Upper lobe of left lung (tissue), 6 donors: Measurements from ENCODE around the gene TVP23B. TPM values are rescaled to one million over a fixed set of nuclear protein-coding genes. Genes with fewer than 3 reads are reported as not detected.
"Not testable (repeated sequence)": the region's sequence is repeated elsewhere in the genome, so short reads cannot be mapped to it uniquely, and the experiment has no call there.

Experiments
- ATAC-seq, 2 donors: fragments of 200-7000 bp; cut with Tn5 transposase; one replicate each; pipeline ENCODE4 v1.9.1; 2022; ENCODE audit warnings: mild to moderate bottlenecking in 2 of 2, moderate library complexity in 2 of 2; ENCODE audit not compliant: low FRiP score in 2 of 2
- DNase-seq, 2 donors: peaks; one replicate each; pipeline ENCODE4 v3.0.0-alpha.2; 2019 to 2020
- H3K27ac ChIP-seq, 4 donors: fragments of 200-600 bp; sonication (generic); one replicate each; pipeline ENCODE4 v1.5.1; 2016 to 2019
- H3K27me3 ChIP-seq, 4 donors: fragments of 200-600 bp; sonication (generic); one replicate each; pipeline ENCODE4 v1.5.1; 2017 to 2019
- H3K36me3 ChIP-seq, 4 donors: fragments of 200-600 bp; sonication (generic); one replicate each; pipeline ENCODE4 v1.5.1; 2016 to 2019
- H3K4me1 ChIP-seq, 4 donors: fragments of 200-600 bp; sonication (generic); one replicate each; pipeline ENCODE4 v1.5.1; 2018 to 2019
- H3K4me3 ChIP-seq, 4 donors: fragments of 200-600 bp; sonication (generic); one replicate each; pipeline ENCODE4 v1.5.1; 2017 to 2019; ENCODE audit warnings: mild to moderate bottlenecking in 2 of 4, moderate library complexity in 1 of 4
- H3K9me3 ChIP-seq, 4 donors: fragments of 200-600 bp; sonication (generic); one replicate each; pipeline ENCODE4 v1.5.1; 2018 to 2019
- EP300 ChIP-seq, 4 donors: sonication (generic); formaldehyde crosslinking; IDR thresholded peaks; one replicate each; pipeline ENCODE4 v1.5.1; 2017; ENCODE audit warnings: antibody characterized with exemption in 4 of 4, control low read depth in 2 of 4
- POLR2A ChIP-seq, 4 donors: fragments of 450-650 bp; IDR thresholded peaks; one replicate each; pipeline ENCODE4 v1.5.1; 2016 to 2017; ENCODE audit warnings: antibody characterized with exemption in 4 of 4, mild to moderate bottlenecking in 2 of 4
- POLR2AphosphoS5 ChIP-seq, 2 donors: sonication (generic); formaldehyde crosslinking; IDR thresholded peaks; one replicate each; pipeline ENCODE4 v1.5.1; 2017; ENCODE audit warnings: antibody characterized with exemption in 2 of 2
- WGBS, 2 donors: methylation state at CpG; one replicate each; pipeline ENCODE4 v1.1.5; 2017 to 2018; 5-methylcytosine and 5-hydroxymethylcytosine counted together
- total RNA-seq, 6 donors: library from RNA; depleted of rRNA in 4 of 6; stranded (reverse); fragments of >200 nt in 4 of 6; gene quantifications; one replicate each; pipeline versions ENCODE4 v1.1.0 to v1.2.1, GENCODE V29; 2016 to 2021
- TF ChIP-seq, protein P1 (sequence below), 6 experiments: fragments of 450-650 bp in 4 of 6; fragments of 200-600 bp in 2 of 6; sonication (generic) in 2 of 6; IDR thresholded peaks; one replicate each; pipeline ENCODE4 v1.5.1; 2016 to 2019; ENCODE audit warnings: antibody characterized with exemption in 6 of 6
- donor health status: DM: no; HTN: no; CAD: no; lungs with moderate emphysema.
- donor health status: DM: no; HTN: yes; CAD: no; lungs with severe emphysema.

TVP23B gene
- total RNA-seq, 6 donors from 2014 or later: 14.7 to 71.1 (median 34.9) TPM

GRCh38 chr17:18757368-18758044, 23.5 kb upstream of the TVP23B start:
- H3K36me3 ChIP-seq, H3K27me3 ChIP-seq, H3K4me3 ChIP-seq, H3K27ac ChIP-seq, DNase-seq, H3K9me3 ChIP-seq, H3K4me1 ChIP-seq, ATAC-seq: not testable (repeated sequence)
- 81 to 97% methylated on average over 8 of the region's 8 CpGs for WGBS, 2 donors

- not testable (repeated sequence) for ATAC-seq, DNase-seq, H3K27me3 ChIP-seq, H3K4me3 ChIP-seq, H3K4me1 ChIP-seq, H3K9me3 ChIP-seq, H3K36me3 ChIP-seq, H3K27ac ChIP-seq
- no CpG with 5 or more reads among the region's 6 CpGs for WGBS, 2 donors
These were observed 22.6 kb upstream of the TVP23B start for GRCh38 chr17:18758344-18758743.

GRCh38 chr17:18760221-18760620, 20.8 kb upstream of the TVP23B start:
- H3K27me3 ChIP-seq, H3K4me1 ChIP-seq, H3K4me3 ChIP-seq, ATAC-seq, H3K36me3 ChIP-seq, H3K27ac ChIP-seq, DNase-seq, H3K9me3 ChIP-seq: not testable (repeated sequence)
- 93 to 94% methylated on average over 6 of the region's 6 CpGs for WGBS, 2 donors

DNA sequence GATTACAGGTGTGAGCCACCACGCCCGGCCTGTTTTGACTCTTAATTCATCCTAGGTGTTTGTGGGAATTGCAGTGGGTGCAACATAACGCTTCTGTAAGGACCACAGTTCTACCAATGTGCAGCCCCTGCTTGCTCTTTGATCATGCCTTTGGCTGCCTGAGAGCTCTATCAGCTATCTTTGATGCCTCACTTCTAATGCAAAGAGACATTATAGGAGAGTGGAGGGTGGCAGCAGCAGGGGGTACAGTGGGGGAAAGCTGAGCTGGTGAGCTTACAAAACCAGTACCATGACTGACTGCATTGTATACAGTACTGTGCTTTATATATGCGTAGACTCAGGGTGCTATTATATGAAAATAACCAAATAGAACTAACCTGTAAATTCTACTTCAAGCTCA, 10.4 kb upstream of the TVP23B start:
- H3K27me3 ChIP-seq, H3K4me3 ChIP-seq, H3K27ac ChIP-seq, H3K9me3 ChIP-seq, H3K36me3 ChIP-seq, DNase-seq, H3K4me1 ChIP-seq, ATAC-seq: not testable (repeated sequence)
- WGBS, 2 donors: 90 to 100% methylated on average over 1 of the region's 4 CpGs

GRCh38 chr17:18771066-18771465, 9.9 kb upstream of the TVP23B start:
- WGBS, 2 donors: 55 to 64% methylated on average over 4 of the region's 4 CpGs
- DNase-seq, H3K27ac ChIP-seq, H3K4me1 ChIP-seq, H3K36me3 ChIP-seq, H3K27me3 ChIP-seq, H3K9me3 ChIP-seq, ATAC-seq, H3K4me3 ChIP-seq: not testable (repeated sequence)

DNA sequence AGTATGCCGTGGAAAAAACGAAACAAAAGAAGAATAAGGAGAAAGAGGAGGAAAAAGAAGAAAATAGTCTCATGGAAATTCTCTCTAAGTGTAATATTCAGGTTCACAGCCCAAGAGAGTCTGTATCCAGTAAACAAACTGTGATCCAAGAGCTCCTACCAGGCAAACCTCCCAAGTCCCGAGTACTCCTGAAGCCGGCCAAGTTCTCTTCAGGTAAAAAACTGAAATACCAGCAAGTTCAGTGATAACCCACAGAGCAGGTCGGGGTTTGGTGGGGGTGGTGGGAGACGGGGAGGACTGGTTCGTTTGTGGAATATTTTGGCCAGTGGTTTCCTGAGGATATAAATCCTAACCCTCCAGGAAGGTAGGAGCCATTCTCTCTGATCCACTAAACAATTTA, 8.5 kb upstream of the TVP23B start:
- H3K36me3 ChIP-seq: no peaks in the 10 kb centered on the region
- no peak overlapping the region for H3K4me3 ChIP-seq
- H3K4me1 ChIP-seq: no peaks in the 10 kb centered on the region
- DNase-seq (no peak), ATAC-seq (no peak)
- WGBS, 2 donors: 64 to 76% methylated on average over 7 of the region's 7 CpGs
- H3K9me3 ChIP-seq: no peaks in the 10 kb centered on the region
- H3K27me3 ChIP-seq: no peaks in the 10 kb centered on the region
- H3K27ac ChIP-seq: no peak overlapping the region
- TF ChIP-seq, protein P1, sequence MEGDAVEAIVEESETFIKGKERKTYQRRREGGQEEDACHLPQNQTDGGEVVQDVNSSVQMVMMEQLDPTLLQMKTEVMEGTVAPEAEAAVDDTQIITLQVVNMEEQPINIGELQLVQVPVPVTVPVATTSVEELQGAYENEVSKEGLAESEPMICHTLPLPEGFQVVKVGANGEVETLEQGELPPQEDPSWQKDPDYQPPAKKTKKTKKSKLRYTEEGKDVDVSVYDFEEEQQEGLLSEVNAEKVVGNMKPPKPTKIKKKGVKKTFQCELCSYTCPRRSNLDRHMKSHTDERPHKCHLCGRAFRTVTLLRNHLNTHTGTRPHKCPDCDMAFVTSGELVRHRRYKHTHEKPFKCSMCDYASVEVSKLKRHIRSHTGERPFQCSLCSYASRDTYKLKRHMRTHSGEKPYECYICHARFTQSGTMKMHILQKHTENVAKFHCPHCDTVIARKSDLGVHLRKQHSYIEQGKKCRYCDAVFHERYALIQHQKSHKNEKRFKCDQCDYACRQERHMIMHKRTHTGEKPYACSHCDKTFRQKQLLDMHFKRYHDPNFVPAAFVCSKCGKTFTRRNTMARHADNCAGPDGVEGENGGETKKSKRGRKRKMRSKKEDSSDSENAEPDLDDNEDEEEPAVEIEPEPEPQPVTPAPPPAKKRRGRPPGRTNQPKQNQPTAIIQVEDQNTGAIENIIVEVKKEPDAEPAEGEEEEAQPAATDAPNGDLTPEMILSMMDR (IDR thresholded peaks at IDR 0.05): no peak
- TF ChIP-seq EP300 (IDR thresholded peaks at IDR 0.05) (no peak), POLR2A (IDR thresholded peaks at IDR 0.05) (no peak), POLR2AphosphoS5 (IDR thresholded peaks at IDR 0.05) (no peak)

GRCh38 chr17:18781805-18782204, 822 bp downstream of the TVP23B start:
- not testable (repeated sequence) for DNase-seq, H3K27me3 ChIP-seq, H3K9me3 ChIP-seq, H3K36me3 ChIP-seq
- Histone ChIP-seq H3K27ac (peak overlapping the region in 2 of 4 donors; percentile 86 to 90), H3K4me3 (peak overlapping the region in 3 of 4 donors; percentile 58 to 59 (median 58)), H3K4me1 (peaks cover 0 to 19% (median 7%) of the 10 kb centered on the region in 4 donors)
- WGBS, 2 donors: no CpG with 5 or more reads among the region's 5 CpGs
- peak in 1 of 2 donors; percentile 20 for ATAC-seq

DNA sequence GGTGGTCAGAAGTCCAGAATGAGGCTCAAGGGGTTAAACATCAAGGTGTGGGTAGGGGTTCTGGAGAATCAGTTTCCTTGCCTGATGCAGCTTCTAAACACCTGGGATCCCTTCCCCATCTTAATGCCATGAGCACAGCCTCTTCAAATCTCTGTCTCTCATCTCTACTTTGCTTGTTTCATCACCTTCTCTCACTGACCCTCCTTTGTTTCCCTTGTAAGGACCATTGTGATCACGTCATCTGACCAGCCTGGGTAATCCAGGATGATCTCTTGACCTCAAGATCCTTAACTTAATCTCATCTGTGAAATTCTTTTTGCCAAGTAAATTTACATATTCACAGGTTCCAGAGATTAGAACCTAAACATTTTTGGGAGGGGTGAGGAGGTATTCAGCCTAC, 5.0 kb downstream of the TVP23B start:
- H3K27ac ChIP-seq, DNase-seq, H3K36me3 ChIP-seq, ATAC-seq, H3K27me3 ChIP-seq, H3K4me3 ChIP-seq, H3K9me3 ChIP-seq: not testable (repeated sequence)
- H3K4me1 ChIP-seq: peaks cover 0 to 19% (median 6%) of the 10 kb centered on the region in 4 donors
- whole genome bisulfite sequencing, 2 donors: 86 to 87% methylated on average over 1 of the region's 1 CpG

- 84% methylated on average over 4 of the region's 5 CpGs; no CpG with 5 or more reads in 1 of the 2 donors for WGBS, 2 donors
These were observed 5.9 kb downstream of the TVP23B start for GRCh38 chr17:18786890-18787289.

GRCh38 chr17:18791402-18791801, 10.4 kb downstream of the TVP23B start:
- not testable (repeated sequence) for H3K4me1 ChIP-seq, H3K27ac ChIP-seq, DNase-seq, H3K27me3 ChIP-seq, H3K9me3 ChIP-seq, H3K4me3 ChIP-seq
- peak in 1 of 2 donors; percentile 22 for ATAC-seq
- 21 to 71% methylated on average over 1 of the region's 1 CpG for WGBS, 2 donors
- peaks cover 0 to 15% (median 0%) of the 10 kb centered on the region in 4 donors for H3K36me3 ChIP-seq

More at GRCh38 chr17:18786890-18787289, 5.9 kb downstream of the TVP23B start:
- H3K4me1 ChIP-seq: peaks cover 0 to 19% (median 6%) of the 10 kb centered on the region in 4 donors
- not testable (repeated sequence) for ATAC-seq, H3K27me3 ChIP-seq, DNase-seq, H3K4me3 ChIP-seq, H3K9me3 ChIP-seq, H3K27ac ChIP-seq, H3K36me3 ChIP-seq

DNA sequence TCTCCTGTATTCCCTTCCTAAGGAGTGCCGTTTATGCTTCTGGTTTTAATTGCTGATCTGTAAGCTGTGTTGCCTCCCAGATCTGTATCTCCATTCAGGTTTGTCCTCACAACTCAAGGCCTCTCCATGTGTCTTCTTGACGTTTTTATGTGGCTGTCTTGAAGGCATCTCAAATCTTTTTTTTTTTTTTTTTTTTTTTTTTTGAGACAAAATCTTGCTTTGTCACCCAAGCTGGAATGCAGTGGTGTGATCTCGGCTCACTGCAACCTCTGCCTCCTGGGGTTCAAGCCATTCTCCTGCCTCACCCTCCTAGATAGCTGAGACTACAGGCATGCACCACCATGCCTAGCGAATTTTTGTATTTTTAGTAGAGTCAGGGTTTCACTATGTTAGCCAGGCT, 13.9 kb downstream of the TVP23B start:
- peaks cover 0 to 34% (median 3%) of the 10 kb centered on the region in 4 donors for H3K36me3 ChIP-seq
- WGBS, 2 donors: 66 to 75% methylated on average over 4 of the region's 4 CpGs
- not testable (repeated sequence) for H3K9me3 ChIP-seq, ATAC-seq, H3K4me3 ChIP-seq, H3K27me3 ChIP-seq, H3K27ac ChIP-seq, DNase-seq, H3K4me1 ChIP-seq

DNA sequence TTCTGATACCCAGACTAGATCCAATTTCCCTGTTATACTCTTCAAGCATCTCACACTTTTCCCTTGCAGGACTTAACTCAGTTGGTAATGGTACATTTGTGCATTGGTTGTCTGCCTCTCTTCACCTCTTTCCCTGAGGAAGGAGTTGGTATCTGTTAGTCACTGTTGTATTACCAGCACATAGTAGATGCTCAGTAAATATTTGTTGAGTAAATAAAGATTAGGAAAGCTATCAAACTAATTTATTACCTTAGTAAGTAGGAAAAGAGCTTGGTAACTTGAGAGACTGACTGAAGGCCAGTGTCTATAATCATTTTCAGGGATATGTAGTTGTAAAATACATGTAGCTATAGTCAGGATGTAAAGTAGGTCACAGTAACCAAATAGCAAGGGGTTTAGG, 15.9 kb downstream of the TVP23B start:
- not testable (repeated sequence) for H3K27ac ChIP-seq, H3K9me3 ChIP-seq, DNase-seq, H3K4me1 ChIP-seq, ATAC-seq, H3K4me3 ChIP-seq, H3K27me3 ChIP-seq
- peaks cover 0 to 49% (median 6%) of the 10 kb centered on the region in 4 donors for H3K36me3 ChIP-seq
